NCI-H146 treated with DMSO at 0.1 percent for 48 hours (cell line): Measurements from ENCODE around the gene CEACAM18.
A peak's percentile ranks its signal among the peaks of the same experiment; 100 is the strongest.
"Not testable (repeated sequence)": the region's sequence is repeated elsewhere in the genome, so short reads cannot be mapped to it uniquely, and the experiment has no call there.

Source experiments
- DNase-seq: peaks from one replicate; lab custom pipeline; 2025; ENCODE audit not compliant: unreplicated experiment; lab: John Stamatoyannopoulos, UW

CEACAM18 gene

GRCh38 chr19:51489113-51489512 lies 10.8 kb downstream of the CEACAM18 start:
- DNase-seq = no peak

GRCh38 chr19:51490676-51491075 lies 12.3 kb downstream of the CEACAM18 start:
- DNase-seq = no peak

- no peak for DNase-seq
These were observed 13.2 kb downstream of the CEACAM18 start for GRCh38 chr19:51491586-51491985.

DNA sequence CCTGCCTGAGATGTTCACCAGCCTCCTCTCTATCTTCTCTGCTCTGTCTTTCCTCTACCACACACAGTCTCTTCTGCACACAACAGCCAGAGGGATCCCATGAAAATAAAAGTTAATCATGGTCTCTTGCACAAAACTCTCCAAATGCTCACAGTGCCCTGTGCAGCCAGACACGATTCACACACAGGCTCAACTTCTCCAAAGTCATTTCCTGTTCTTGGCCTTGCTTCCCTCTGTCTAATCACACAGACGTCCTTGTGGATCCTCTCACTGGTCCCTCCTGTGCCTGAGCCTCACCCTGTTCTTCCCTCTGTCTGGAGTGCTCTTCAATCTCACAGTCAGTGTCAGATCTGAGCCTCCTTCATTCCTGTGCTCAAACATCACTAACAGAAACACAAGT lies 15.4 kb downstream of the CEACAM18 start:
- DNase-seq = no peak

GRCh38 chr19:51497666-51498065 lies 19.3 kb downstream of the CEACAM18 start:
- no peak for DNase-seq

GRCh38 chr19:51500931-51501330 lies 22.6 kb downstream of the CEACAM18 start:
- not testable (repeated sequence) for DNase-seq

DNA sequence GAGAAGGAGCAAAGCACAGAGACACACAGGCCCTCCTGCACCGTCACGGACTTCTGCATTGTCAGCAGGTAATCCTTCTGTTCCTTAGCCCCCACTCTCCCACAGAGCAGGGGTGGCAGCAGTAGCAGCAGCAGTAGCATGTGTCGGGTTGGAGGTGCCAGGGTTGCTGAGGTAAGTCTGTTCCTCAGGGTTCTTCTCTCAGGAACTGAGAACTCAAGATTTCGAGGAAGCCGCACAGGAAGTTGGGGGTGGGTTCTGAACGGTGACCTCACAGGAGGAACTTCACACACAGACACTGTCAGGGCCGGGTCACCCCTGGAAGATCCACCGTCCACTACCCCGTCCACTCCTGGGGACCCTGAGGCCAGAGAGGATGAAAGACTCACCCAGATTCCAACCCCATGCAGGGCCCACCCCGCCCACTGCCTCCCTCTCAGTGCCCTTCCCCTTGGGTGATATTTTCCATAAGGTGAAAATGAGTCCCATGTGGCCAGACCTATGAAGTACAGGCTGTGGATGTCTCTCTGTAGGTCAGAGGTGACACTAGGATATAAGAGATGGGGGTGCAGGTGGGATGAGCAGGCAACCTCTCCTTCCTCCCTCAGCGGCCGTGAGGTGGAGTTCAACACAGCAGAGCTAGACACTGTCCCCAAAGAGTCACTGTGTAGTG lies 23.4 kb downstream of the CEACAM18 start, which contains the start of gene SIGLEC12:
Gene SIGLEC12 (minus strand): TSS at position 207 of the 670 bp plus-strand sequence. CDS start 67 bp downstream, at position 140.
- no peak for DNase-seq

- no peak for DNase-seq
These were observed 25.0 kb downstream of the CEACAM18 start for GRCh38 chr19:51503286-51503817.

DNA sequence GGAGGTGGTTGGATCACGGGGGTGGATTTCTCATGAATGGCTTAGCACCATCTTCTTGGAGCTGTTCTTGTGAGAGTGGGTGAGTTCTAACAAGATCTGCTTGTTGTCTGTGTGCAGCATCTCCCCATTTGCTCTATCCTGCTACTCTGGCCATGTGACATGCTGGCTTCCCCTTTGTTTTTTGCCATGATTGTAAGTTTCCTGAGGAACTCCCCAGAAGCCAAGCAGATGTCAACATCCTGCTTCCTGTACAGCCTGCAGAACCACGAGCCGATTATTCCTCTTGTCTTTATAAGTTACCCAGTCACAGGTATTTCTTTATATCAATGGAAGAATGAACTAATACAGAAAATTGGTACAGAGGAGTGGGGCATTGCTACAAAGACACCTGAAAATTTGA lies 25.6 kb downstream of the CEACAM18 start:
- DNase-seq = no peak

- DNase-seq = no peak
These were observed 27.6 kb downstream of the CEACAM18 start for GRCh38 chr19:51505904-51506303.

- DNase-seq = no peak
These were observed 28.9 kb downstream of the CEACAM18 start for GRCh38 chr19:51507192-51507591.

GRCh38 chr19:51507640-51508058 lies 29.3 kb downstream of the CEACAM18 start:
- no peak for DNase-seq

GRCh38 chr19:51508059-51508733 lies 29.9 kb downstream of the CEACAM18 start:
- no peak for DNase-seq

DNA sequence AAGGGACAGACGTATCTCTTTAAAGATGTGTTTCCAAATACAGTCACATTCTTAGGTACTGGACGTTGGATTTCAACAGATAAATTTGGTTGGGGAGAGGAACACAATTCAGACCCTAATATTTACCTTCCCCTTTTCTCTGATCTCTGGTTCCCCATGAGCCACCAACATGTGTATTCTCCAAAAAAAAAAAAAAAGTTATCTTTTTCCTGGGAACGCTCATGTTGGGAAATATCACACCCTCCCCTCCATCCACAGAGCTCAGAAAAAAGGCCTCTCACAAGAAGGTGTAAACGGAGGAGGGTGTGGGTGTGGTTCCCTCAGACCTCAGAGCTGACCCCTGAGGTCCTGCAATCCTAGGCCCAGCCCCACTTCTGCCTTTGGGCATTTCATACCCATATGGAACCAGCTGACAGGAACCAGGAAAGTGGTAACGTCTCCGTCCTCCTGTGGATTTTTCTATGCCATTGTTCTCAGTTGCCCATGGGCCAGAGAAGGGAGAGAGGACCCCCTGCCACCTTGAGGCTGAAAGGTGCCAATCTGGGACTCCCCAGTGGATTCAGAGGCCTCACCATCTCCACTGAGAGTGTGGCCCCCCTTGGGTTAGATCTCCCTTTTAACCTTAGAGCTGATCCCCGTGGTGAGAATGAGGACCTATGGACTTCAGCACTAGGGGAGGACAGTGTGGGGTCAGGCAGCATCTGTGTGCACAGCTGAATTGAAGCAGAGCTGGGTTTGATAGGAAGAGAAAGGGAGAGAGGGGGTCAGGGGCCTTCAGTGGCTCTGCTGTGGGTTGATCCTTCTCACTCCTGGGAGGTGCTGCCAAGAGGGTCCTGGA lies 31.7 kb downstream of the CEACAM18 start:
- DNase-seq = no peak

- no peak for DNase-seq
These were observed 33.0 kb downstream of the CEACAM18 start for GRCh38 chr19:51511353-51511752.

DNA sequence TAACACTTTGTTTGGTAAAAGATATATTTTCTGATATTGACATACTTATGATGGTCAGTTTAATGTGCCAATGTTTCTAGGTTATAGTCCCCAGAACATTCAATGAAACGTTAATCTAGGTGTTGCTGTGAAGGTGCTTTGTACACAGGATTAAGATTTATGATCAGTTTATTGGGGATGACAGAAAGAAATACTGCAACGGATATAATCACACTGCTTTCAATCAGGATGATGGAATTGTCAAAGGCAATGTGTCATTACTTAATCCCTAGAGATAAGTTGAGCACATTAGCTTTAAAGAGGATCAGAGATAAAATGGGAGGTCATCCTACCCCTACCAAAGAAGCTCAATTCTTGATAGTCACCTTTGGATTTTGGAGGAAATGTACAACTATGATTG lies 35.6 kb downstream of the CEACAM18 start:
- DNase-seq = no peak

GRCh38 chr19:51514866-51515481 lies 36.6 kb downstream of the CEACAM18 start:
- peak; percentile 4 for DNase-seq

GRCh38 chr19:51520728-51521127 lies 42.4 kb downstream of the CEACAM18 start:
- no peak for DNase-seq

GRCh38 chr19:51521357-51521756 lies 43.0 kb downstream of the CEACAM18 start:
- no peak for DNase-seq

- DNase-seq = no peak
These were observed 43.4 kb downstream of the CEACAM18 start for GRCh38 chr19:51521781-51522180.

- no peak for DNase-seq
These were observed 46.4 kb downstream of the CEACAM18 start for GRCh38 chr19:51524666-51525264.
